Activated naive CD8-positive, alpha-beta T cell treated with anti-CD3 and anti-CD28 coated beads for 36 hours (primary cell): ENCODE data around the gene OR2AG2. TPM values are rescaled to one million over a fixed set of nuclear protein-coding genes. Genes with fewer than 3 reads are reported as not detected.
"Not testable (repeated sequence)": the region's sequence is repeated elsewhere in the genome, so short reads cannot be mapped to it uniquely, and the experiment has no call there.

Source experiments
- DNase-seq: peaks from one replicate; pipeline ENCODE4 v3.0.0; 2021
- H3K27ac Mint-ChIP-seq: one replicate; pipeline ENCODE4 v1.8.0; 2022; ENCODE audit warnings: mild to moderate bottlenecking, moderate library complexity, mixed read lengths
- H3K27me3 Mint-ChIP-seq: one replicate; pipeline ENCODE4 v1.8.0; 2022; ENCODE audit warnings: mild to moderate bottlenecking, mixed read lengths
- H3K36me3 Mint-ChIP-seq: one replicate; pipeline ENCODE4 v1.8.0; 2021; ENCODE audit warnings: mild to moderate bottlenecking, mixed read lengths
- H3K4me1 Mint-ChIP-seq: one replicate; pipeline ENCODE4 v1.8.0; 2021; ENCODE audit warnings: mixed read lengths
- H3K4me3 Mint-ChIP-seq: one replicate; pipeline ENCODE4 v1.8.0; 2022; ENCODE audit warnings: mild to moderate bottlenecking, moderate library complexity, mixed read lengths
- H3K9me3 Mint-ChIP-seq: one replicate; pipeline ENCODE4 v1.8.0; 2022; ENCODE audit warnings: mixed read lengths
- total RNA-seq, 2 experiments: library from RNA; stranded (reverse); gene quantifications; one replicate each; pipeline ENCODE4 v1.2.3, GENCODE V29; 2021

OR2AG2 gene
- under 1 TPM; 0.08 to 0.18 TPM for total RNA-seq

DNA sequence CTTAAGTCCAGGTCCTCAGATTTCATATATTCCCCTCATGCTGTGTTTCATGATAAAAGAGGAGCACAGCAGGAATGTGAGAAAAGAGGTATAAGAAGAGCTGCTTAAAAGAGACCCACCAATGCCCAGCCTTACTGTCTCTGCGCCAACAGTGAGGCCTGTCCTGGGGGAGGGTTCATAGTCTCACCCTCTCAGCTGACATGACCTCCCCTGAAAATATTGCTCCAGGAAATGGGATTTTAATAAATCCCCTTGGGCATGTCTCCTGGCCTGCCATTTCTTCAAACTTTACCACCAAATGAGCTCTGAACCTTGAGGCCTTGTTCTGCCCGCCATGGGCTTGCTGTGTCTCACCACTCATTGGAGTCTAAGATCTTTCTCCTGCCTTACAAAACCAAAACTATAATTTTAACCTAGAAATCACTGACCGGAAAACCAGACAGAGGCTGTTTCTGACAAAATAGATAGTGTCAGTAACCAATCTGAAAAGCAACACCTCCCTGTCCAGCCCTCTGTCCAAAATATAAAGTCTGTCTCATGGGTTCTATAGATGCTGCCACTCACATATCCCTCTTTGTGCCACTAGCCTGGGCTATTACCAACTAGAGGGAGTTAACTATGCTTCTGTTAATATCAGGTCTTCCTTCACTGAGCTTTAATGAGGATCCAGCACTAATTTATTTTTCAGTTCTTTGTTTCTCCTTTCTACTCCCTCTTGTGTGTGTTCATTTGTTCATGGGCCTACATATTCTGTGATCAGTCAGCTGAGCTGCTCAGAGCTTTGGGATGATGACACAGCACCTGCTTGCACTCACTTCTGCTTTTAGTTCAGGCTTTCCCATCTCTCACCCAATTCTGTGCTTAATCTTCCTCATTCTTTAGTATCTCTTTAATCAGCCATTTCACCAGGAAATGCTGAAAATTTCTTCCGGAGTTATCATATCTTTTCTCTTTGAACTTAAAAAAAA lies at the start of gene OR2AG2:
TSS of gene OR2AG2 (minus strand) at position 51 of the 968 bp plus-strand sequence. CDS start 3,019 bp downstream, outside the sequence.
- Mint-ChIP-seq H3K4me3 (no peak within 1 kb of the TSS), H3K9me3 (no peaks in the 10 kb centered on the region), H3K4me1 (no peaks in the 10 kb centered on the region), H3K36me3 (no peaks in the 10 kb centered on the region), H3K27me3 (no peaks in the 10 kb centered on the region), H3K27ac (no peak within 1 kb of the TSS)
- no peak for DNase-seq

DNA sequence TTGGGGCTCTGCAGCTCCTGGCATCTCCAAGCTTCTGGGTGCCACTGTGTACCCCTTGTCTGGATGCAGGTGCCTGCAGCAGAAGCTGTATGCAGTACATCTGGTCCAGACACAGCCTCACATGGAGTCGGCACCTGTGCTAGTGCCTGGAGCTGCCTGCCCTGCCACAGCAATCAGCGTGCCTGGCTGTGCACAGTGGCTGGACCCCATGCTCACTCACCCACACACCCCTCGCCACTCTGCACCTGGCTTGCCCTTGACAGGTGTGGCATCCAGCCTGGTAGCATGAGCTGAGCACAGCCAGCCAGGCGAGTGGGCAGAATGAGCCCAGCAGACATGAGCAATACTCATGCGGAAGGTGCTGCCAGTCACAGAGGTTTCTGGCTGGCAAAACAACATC lies 47.2 kb upstream of the OR2AG2 start:
- no peak overlapping the region for H3K4me3 Mint-ChIP-seq

DNA sequence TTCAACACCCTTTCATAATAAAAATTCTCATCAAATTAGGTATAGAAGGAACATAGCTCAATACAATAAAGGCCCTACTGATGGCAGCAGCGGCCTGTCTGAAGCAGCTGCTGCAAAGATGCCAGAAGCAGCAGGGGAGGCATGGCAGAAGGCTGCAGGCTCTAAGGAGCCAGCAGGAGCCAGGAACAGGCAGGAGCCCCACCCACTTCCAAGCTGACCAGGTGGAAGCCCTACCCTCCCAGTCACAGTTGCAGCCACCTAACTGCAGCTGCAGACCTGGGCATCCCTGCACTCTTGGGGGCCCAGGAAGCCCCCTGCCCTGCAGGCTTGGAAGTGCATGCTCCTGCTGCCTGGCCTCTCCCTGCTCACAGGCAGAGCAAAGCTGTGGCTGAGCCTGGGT lies 45.9 kb upstream of the OR2AG2 start:
- peaks cover 4% of the 10 kb centered on the region for H3K9me3 Mint-ChIP-seq
- peaks cover 10% of the 10 kb centered on the region for H3K27me3 Mint-ChIP-seq
- no peaks in the 10 kb centered on the region for H3K4me1 Mint-ChIP-seq
- no peak for DNase-seq
- H3K27ac Mint-ChIP-seq, result no peak overlapping the region
- H3K4me3 Mint-ChIP-seq, result no peak overlapping the region
- peaks cover 3% of the 10 kb centered on the region for H3K36me3 Mint-ChIP-seq

More for the DNA sequence above, 47.2 kb upstream of the OR2AG2 start:
- no peak for DNase-seq
- H3K9me3 Mint-ChIP-seq, result peaks cover 4% of the 10 kb centered on the region
- no peak overlapping the region for H3K27ac Mint-ChIP-seq
- peaks cover 3% of the 10 kb centered on the region for H3K36me3 Mint-ChIP-seq
- no peaks in the 10 kb centered on the region for H3K4me1 Mint-ChIP-seq
- H3K27me3 Mint-ChIP-seq, result peaks cover 3% of the 10 kb centered on the region

DNA sequence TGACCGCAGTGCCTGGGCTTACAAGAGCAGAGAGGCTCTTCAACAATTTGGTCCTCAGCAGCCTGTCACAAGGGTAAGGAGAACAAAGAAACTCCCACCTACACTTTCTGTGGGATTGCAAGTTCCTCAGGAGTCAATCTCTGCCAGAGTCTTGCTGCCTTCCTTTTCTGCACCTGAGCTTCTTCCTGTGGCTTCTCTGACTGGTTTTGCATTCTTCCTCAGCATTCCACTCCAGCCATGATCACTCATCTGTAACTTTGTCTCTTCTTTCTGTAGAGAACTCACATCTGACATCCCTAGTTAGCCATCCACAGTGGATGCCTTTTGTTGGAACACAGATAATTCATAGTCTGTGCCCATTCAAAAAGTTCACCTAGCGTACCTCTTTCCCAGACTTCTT lies 41.9 kb upstream of the OR2AG2 start:
- no peak overlapping the region for H3K4me3 Mint-ChIP-seq
- H3K36me3 Mint-ChIP-seq, result peaks cover 3% of the 10 kb centered on the region
- H3K9me3 Mint-ChIP-seq, result no peaks in the 10 kb centered on the region
- peaks cover 4% of the 10 kb centered on the region for H3K4me1 Mint-ChIP-seq
- no peak for DNase-seq
- peaks cover 32% of the 10 kb centered on the region for H3K27me3 Mint-ChIP-seq
- no peak overlapping the region for H3K27ac Mint-ChIP-seq

GRCh38 chr11:6812390-6813005 lies 40.7 kb upstream of the OR2AG2 start:
- H3K27me3 Mint-ChIP-seq, result peaks cover 41% of the 10 kb centered on the region
- peaks cover 4% of the 10 kb centered on the region for H3K4me1 Mint-ChIP-seq
- no peak overlapping the region for H3K4me3 Mint-ChIP-seq
- H3K27ac Mint-ChIP-seq, result no peak overlapping the region
- DNase-seq, result peak; percentile 23
- H3K9me3 Mint-ChIP-seq, result peaks cover 1% of the 10 kb centered on the region
- no peaks in the 10 kb centered on the region for H3K36me3 Mint-ChIP-seq

DNA sequence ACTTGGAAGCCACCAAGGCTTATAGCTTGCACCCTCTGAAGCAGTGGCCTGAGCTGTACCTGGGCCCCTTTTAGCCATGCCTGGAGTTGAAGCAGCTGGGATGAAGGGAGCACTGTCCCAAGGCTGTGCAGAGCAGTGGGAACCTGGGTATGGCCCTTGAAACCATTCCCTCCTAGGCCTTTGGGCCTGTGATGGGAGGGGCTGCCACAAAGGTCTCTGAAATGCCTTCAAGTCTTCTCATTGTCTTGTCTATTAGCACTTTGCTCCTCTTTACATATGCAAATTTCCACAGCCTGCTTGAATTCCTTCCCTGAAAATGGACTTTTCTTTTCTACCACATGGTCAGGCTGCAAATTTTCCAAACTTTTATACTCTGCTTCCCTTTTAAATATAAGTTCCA lies 29.3 kb upstream of the OR2AG2 start:
- H3K36me3 Mint-ChIP-seq, H3K4me3 Mint-ChIP-seq, H3K9me3 Mint-ChIP-seq, H3K4me1 Mint-ChIP-seq, H3K27ac Mint-ChIP-seq, DNase-seq, H3K27me3 Mint-ChIP-seq: not testable (repeated sequence)

DNA sequence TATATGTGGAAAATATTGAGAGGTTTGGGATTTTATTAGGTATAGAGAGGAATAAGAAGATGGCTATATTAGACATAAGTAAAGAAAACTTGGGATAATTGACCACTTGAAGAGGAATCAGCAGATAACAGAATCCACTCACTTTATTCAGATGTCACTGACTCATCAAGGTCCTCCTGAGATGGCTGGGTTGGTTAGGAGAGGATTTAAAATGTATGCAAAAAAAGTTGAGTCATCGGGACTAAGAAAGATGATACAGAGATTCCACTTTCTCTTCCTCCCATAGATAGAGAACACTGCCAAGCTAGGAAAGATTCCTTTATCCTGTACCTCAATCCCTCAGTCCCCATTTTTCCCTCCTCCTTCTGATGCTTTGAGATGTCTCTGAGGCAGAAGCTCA lies 27.6 kb upstream of the OR2AG2 start, which contains the start of gene OR6A2:
TSS of gene OR6A2 (minus strand) at position 288 of the 400 bp plus-strand sequence. CDS start 3,981 bp downstream, outside the sequence.
- H3K27ac Mint-ChIP-seq, result no peak within 1 kb of the TSS
- DNase-seq, result no peak
- H3K4me3 Mint-ChIP-seq, result no peak within 1 kb of the TSS
- H3K27me3 Mint-ChIP-seq, result peaks cover 5% of the 10 kb centered on the region
- H3K36me3 Mint-ChIP-seq, result no peaks in the 10 kb centered on the region
- peaks cover 7% of the 10 kb centered on the region for H3K9me3 Mint-ChIP-seq
- H3K4me1 Mint-ChIP-seq, result no peaks in the 10 kb centered on the region

DNA sequence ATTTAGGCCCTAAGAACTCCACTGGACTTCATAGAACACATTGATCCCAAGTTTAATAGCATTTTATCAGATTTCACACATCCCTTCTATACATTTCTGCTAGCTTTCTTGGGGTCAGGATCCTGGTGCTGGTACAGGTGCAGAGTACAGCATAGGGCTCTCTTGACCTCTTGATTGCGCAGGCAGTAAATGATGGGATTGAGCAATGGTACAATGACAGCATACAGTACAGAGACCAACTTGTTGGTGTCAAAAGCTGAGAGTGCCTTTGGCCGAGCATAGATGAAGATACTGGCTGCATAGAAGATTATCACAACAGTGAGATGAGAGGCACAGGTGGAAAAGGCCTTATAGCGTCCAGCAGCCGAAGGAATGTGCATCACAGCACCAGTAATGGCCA lies 22.9 kb upstream of the OR2AG2 start:
- DNase-seq, result no peak
- H3K36me3 Mint-ChIP-seq, result no peaks in the 10 kb centered on the region
- H3K4me3 Mint-ChIP-seq, result no peak overlapping the region
- H3K27ac Mint-ChIP-seq, result no peak overlapping the region
- no peaks in the 10 kb centered on the region for H3K9me3 Mint-ChIP-seq
- H3K27me3 Mint-ChIP-seq, result no peaks in the 10 kb centered on the region
- no peaks in the 10 kb centered on the region for H3K4me1 Mint-ChIP-seq

DNA sequence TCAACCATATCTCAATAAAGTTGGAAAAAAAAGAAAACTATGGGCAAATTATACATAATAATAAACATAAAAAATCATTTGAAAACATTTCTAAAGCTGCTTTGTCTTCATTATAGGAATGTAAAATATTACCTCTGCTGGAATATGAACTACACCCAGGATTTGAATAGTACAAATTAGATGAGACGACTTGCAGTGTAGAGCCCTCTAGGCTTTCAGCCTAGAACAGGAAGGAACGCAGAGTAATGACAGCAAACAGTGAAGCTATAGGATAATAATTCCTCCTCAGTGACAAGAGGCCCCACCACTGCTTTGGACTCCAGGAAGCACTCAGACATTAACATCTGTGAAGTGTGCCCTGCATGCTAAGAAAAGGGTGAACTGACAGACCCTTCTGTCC lies 18.8 kb upstream of the OR2AG2 start:
- no peak for DNase-seq
- H3K4me1 Mint-ChIP-seq, result no peaks in the 10 kb centered on the region
- H3K27ac Mint-ChIP-seq, result no peak overlapping the region
- no peaks in the 10 kb centered on the region for H3K36me3 Mint-ChIP-seq
- no peaks in the 10 kb centered on the region for H3K27me3 Mint-ChIP-seq
- H3K9me3 Mint-ChIP-seq, result no peaks in the 10 kb centered on the region
- H3K4me3 Mint-ChIP-seq, result no peak overlapping the region

- Mint-ChIP-seq H3K27ac (no peak within 1 kb of the TSS), H3K27me3 (peaks cover 8% of the 10 kb centered on the region)
- DNase-seq, result no peak
These were observed 10.9 kb upstream of the OR2AG2 start, which contains the start of gene OR2AG1 for GRCh38 chr11:6782720-6783119. OR2AG1 (plus strand) TSS chr11:6783020; CDS start chr11:6785038, 2,018 bp downstream.

DNA sequence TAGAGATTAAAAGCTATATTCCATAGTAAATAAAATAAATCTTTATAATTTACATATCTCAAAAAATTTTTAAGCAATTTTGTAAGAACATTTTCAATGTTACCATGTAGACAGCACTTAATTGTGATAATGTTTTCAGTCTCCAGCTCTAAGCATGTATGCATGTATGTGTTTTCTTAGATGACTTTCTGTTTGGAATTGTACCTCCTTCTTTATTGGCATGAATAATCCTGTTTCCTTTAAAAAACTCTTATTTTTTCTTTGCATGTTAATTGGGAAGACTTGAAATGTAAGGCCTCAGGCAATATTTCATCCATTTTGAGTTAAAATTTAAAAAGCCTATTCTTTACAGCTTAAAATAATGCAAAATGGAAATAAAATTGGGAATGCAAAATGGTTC lies 9.1 kb upstream of the OR2AG2 start:
- Mint-ChIP-seq H3K27me3 (peaks cover 8% of the 10 kb centered on the region), H3K9me3 (no peaks in the 10 kb centered on the region), H3K4me1 (no peaks in the 10 kb centered on the region), H3K36me3 (no peaks in the 10 kb centered on the region), H3K4me3 (no peak overlapping the region), H3K27ac (no peak overlapping the region)
- DNase-seq, result no peak

More at GRCh38 chr11:6782720-6783119, 10.9 kb upstream of the OR2AG2 start, which contains the start of gene OR2AG1:
- Mint-ChIP-seq H3K36me3 (no peaks in the 10 kb centered on the region), H3K4me1 (no peaks in the 10 kb centered on the region), H3K9me3 (no peaks in the 10 kb centered on the region), H3K4me3 (no peak within 1 kb of the TSS)

GRCh38 chr11:6778518-6778917 lies 6.7 kb upstream of the OR2AG2 start:
- H3K9me3 Mint-ChIP-seq, result no peaks in the 10 kb centered on the region
- no peak overlapping the region for H3K4me3 Mint-ChIP-seq
- no peak overlapping the region for H3K27ac Mint-ChIP-seq

GRCh38 chr11:6757373-6757967 lies 14.3 kb downstream of the OR2AG2 start:
- DNase-seq, result peak; percentile 46
- Mint-ChIP-seq H3K36me3 (no peaks in the 10 kb centered on the region), H3K4me1 (peaks cover 10% of the 10 kb centered on the region), H3K27ac (no peak overlapping the region), H3K27me3 (no peaks in the 10 kb centered on the region), H3K9me3 (no peaks in the 10 kb centered on the region), H3K4me3 (no peak overlapping the region)

More at GRCh38 chr11:6778518-6778917, 6.7 kb upstream of the OR2AG2 start:
- no peaks in the 10 kb centered on the region for H3K36me3 Mint-ChIP-seq
- DNase-seq, result no peak
- H3K27me3 Mint-ChIP-seq, result peaks cover 3% of the 10 kb centered on the region
- no peaks in the 10 kb centered on the region for H3K4me1 Mint-ChIP-seq

DNA sequence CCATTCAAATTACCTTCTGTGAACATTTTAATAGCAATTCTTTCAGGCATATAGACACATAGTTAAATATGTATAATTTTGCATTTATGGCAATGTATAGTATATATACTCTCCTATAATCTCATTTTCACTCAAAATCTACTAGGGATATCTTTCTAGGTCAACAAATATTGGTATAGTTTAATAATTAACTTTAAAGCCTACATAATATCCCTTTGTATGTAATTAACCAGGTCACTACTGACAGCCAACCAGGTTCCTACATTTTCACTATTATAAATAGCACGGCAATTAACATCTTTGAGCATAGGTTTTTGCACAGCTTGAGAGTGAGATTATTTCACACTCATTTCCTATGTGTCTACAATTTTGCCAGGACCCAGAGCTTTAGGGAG lies 15.8 kb downstream of the OR2AG2 start:
- Mint-ChIP-seq H3K27me3 (no peaks in the 10 kb centered on the region), H3K9me3 (peaks cover under 1% of the 10 kb centered on the region), H3K4me3 (no peak overlapping the region), H3K36me3 (no peaks in the 10 kb centered on the region), H3K4me1 (peaks cover 10% of the 10 kb centered on the region), H3K27ac (no peak overlapping the region)
- DNase-seq, result no peak
